Activated B cell treated with CpG ODN at 0.5 μM for 24 hours (primary cell): ENCODE measurements around the gene MANBA. TPM values are rescaled to one million over a fixed set of nuclear protein-coding genes. Genes with fewer than 3 reads are reported as not detected.

Experiments used
- ATAC-seq: fragments of 200-7000 bp; cut with Tn5 transposase; one replicate; pipeline ENCODE4 v1.10.0; 2021; ENCODE audit warnings: low read depth, mild to moderate bottlenecking, moderate library complexity
- CTCF ChIA-PET: fragments of 350-600 bp; sonication (Branson Sonifier 250); formaldehyde crosslinking; loops from one replicate; lab custom pipeline; 2021; ENCODE audit warnings: antibody characterized with exemption; lab: Charles Lee
- POLR2A ChIA-PET: fragments of 350-600 bp; sonication (Branson Sonifier 250); formaldehyde crosslinking; loops from one replicate; lab custom pipeline; 2021; ENCODE audit warnings: antibody characterized with exemption; lab: Charles Lee
- DNase-seq: peaks from one replicate; pipeline ENCODE4 v3.0.0; 2022
- H3K27ac Mint-ChIP-seq: one replicate; pipeline ENCODE4 v1.8.0; 2020; ENCODE audit warnings: mixed read lengths
- H3K27me3 Mint-ChIP-seq: one replicate; pipeline ENCODE4 v1.8.0; 2021; ENCODE audit warnings: mixed read lengths
- H3K36me3 Mint-ChIP-seq: one replicate; pipeline ENCODE4 v1.8.0; 2021; ENCODE audit warnings: low read depth, mixed read lengths
- H3K4me1 Mint-ChIP-seq: one replicate; pipeline ENCODE4 v1.8.0; 2021; ENCODE audit warnings: mixed read lengths
- H3K4me3 Mint-ChIP-seq: one replicate; pipeline ENCODE4 v1.8.0; 2020; ENCODE audit warnings: mild to moderate bottlenecking, mixed read lengths
- H3K9me3 Mint-ChIP-seq: one replicate; pipeline ENCODE4 v1.8.0; 2020; ENCODE audit warnings: mixed read lengths
- CTCF ChIP-seq: fragments of 200-600 bp; IDR thresholded peaks from one replicate; pipeline ENCODE4 v1.8.0; 2022; ENCODE audit warnings: antibody characterized with exemption, mild to moderate bottlenecking
- intact Hi-C: fragments of 100-400 bp; cut with micrococcal nuclease; formaldehyde crosslinking; loops from one replicate; pipeline ENCODE4 v1.15.1; 2024
- total RNA-seq: library from RNA; stranded (reverse); gene quantifications from 2 replicates; pipeline ENCODE4 v1.2.3, GENCODE V29; 2022

The MANBA gene
- total RNA-seq, 1 donor from 2014 or later = 55.3 TPM

GRCh38 chr4:102586002-102586643 is 174.6 kb downstream of the MANBA start:
- Mint-ChIP-seq H3K27me3 (no peaks in the 10 kb centered on the region), H3K4me1 (peaks cover 12% of the 10 kb centered on the region), H3K36me3 (peaks cover 98% of the 10 kb centered on the region), H3K4me3 (no peak overlapping the region), H3K9me3 (no peaks in the 10 kb centered on the region), H3K27ac (peak overlapping the region; percentile 33)
- DNase-seq (no peak), ATAC-seq (no peak)
- no peak for TF ChIP-seq CTCF
- intact Hi-C loops = loop anchor here (2.0 kb wide), 1 partner anchor 19 kb away; no protein-coding TSS in a partner anchor
- ChIA-PET CTCF (no interaction called here), POLR2A (no interaction called here)

GRCh38 chr4:102585329-102585728 is 175.4 kb downstream of the MANBA start:
- no peak for TF ChIP-seq CTCF
- ChIA-PET CTCF (no interaction called here), POLR2A (interaction anchor here (0.7 kb wide), 1 partner anchor 84 kb away, joined by 3 read pairs; the partner anchor contains the start of gene NFKB1)
- Mint-ChIP-seq H3K27me3 (no peaks in the 10 kb centered on the region), H3K9me3 (no peaks in the 10 kb centered on the region), H3K4me3 (no peak overlapping the region), H3K36me3 (peaks cover 96% of the 10 kb centered on the region), H3K27ac (peak overlapping the region; percentile 7), H3K4me1 (peaks cover 14% of the 10 kb centered on the region)
- intact Hi-C loops = loop anchor here (1.0 kb wide), 1 partner anchor 10 kb away; no protein-coding TSS in a partner anchor
- DNase-seq (no peak), ATAC-seq (no peak)

- no peak for ATAC-seq
- TF ChIP-seq CTCF = no peak
- no peaks in the 10 kb centered on the region for H3K9me3 Mint-ChIP-seq
- peaks cover 96% of the 10 kb centered on the region for H3K36me3 Mint-ChIP-seq
- H3K4me1 Mint-ChIP-seq = peaks cover 24% of the 10 kb centered on the region
- intact Hi-C loops = no loop called here
- H3K27me3 Mint-ChIP-seq = no peaks in the 10 kb centered on the region
- no peak for DNase-seq
- ChIA-PET POLR2A (no interaction called here), CTCF (no interaction called here)
- no peak overlapping the region for H3K4me3 Mint-ChIP-seq
- H3K27ac Mint-ChIP-seq = no peak overlapping the region
These were observed 176.7 kb downstream of the MANBA start for GRCh38 chr4:102584091-102584490.

Other genes starting within 250 kb of the MANBA start
- 321 and 327 TPM in 2 replicates for gene UBE2D3, start 66.6 kb upstream of the MANBA start, total RNA-seq
- 12.6 and 13.7 TPM in 2 replicates for gene CISD2, start 108.0 kb upstream of the MANBA start, total RNA-seq